Retinal pigment epithelial cell (primary cell): ENCODE data around the gene RXRA.

Source experiments
- DNase-seq: peaks from one replicate; pipeline ENCODE4 v3.0.0-alpha.2; 2010; ENCODE audit warnings: low read depth
- H3K4me3 ChIP-seq: 2 replicates; pipeline ENCODE4 v1.5.1; 2011; ENCODE audit warnings: mild to moderate bottlenecking, low read length, control low read depth, moderate library complexity
- TF ChIP-seq, protein P1 (sequence below): conservative IDR thresholded peaks from 2 replicates; pipeline ENCODE4 v1.5.1; 2011; ENCODE audit warnings: low read depth, low read length, control low read depth, inconsistent platforms

The RXRA gene

GRCh38 chr9:134284273-134284672 lies 42.0 kb upstream of the RXRA start:
- no peak overlapping the region for H3K4me3 ChIP-seq
- DNase-seq: no peak

DNA sequence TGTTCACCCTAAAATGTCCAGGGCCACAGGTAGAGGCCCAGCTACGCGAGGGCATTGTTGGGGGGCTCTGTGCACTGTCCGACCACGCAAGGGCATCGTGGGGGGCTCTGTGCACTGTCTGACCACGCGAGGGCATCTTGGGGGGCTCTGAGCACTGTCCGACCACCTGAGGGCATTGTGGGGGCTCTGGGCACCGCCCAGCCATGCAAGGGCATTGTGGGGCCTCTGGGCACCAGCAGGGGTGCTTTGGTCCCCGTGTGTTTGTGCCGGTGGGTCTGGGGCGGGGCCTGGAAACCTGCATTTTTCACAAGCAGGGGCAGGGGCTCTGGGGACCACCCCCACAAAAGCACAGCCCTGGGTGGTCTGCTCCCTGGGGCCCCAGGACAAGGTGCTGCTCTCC lies 41.5 kb upstream of the RXRA start:
- DNase-seq: no peak
- TF ChIP-seq, protein P1, sequence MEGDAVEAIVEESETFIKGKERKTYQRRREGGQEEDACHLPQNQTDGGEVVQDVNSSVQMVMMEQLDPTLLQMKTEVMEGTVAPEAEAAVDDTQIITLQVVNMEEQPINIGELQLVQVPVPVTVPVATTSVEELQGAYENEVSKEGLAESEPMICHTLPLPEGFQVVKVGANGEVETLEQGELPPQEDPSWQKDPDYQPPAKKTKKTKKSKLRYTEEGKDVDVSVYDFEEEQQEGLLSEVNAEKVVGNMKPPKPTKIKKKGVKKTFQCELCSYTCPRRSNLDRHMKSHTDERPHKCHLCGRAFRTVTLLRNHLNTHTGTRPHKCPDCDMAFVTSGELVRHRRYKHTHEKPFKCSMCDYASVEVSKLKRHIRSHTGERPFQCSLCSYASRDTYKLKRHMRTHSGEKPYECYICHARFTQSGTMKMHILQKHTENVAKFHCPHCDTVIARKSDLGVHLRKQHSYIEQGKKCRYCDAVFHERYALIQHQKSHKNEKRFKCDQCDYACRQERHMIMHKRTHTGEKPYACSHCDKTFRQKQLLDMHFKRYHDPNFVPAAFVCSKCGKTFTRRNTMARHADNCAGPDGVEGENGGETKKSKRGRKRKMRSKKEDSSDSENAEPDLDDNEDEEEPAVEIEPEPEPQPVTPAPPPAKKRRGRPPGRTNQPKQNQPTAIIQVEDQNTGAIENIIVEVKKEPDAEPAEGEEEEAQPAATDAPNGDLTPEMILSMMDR: no peak
- no peak overlapping the region for H3K4me3 ChIP-seq

More at GRCh38 chr9:134284273-134284672, 42.0 kb upstream of the RXRA start:
- TF ChIP-seq, protein P1: no peak

GRCh38 chr9:134285215-134285845 lies 40.9 kb upstream of the RXRA start:
- no peak for DNase-seq
- TF ChIP-seq, protein P1: no peak
- H3K4me3 ChIP-seq: no peak overlapping the region

- no peak for DNase-seq
- TF ChIP-seq, protein P1: no peak
- H3K4me3 ChIP-seq: no peak overlapping the region
These were observed 39.6 kb upstream of the RXRA start for GRCh38 chr9:134286471-134287245.

DNA sequence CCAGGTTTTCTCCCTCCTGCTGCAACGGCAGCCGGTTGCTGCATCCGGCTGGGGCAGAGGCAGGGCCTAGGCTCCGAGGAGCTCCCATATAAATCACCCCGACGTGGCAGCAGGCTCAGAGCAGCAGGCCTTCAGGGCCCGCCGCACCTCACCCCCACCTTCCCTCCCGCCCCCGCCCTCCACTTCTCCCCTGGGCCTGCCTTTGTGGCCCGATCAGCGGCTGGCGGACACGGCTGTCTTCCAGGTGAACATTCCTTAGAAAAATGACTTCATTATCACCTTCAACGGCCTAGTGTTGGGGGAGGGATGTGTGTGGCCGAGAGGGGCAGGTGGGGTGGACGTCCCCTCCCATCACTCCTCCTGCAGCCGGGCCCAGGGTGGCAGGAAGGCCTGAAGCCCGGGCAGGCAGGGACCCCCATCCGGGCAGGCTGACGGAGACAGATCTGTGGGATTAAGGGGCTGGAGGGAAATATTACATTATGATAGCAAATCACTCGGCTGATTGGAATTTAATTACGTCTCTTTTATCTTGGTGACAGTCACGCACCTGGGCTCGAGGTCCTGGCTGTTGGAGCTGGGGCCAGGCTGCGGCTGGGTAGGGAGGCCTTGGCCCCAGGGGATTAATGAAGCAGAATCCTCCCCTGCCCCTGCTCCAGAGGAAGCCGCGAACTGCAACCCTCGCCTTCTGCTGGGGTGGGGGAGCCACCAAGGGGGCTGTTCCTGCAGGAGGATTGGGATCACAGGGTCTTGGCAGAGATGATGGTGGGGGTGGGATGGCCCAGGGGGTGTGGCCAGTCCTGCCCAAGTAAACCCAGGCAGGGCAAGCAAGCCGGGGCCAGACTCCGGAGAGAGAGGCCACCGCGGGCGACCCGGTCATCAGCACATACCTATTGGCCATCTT lies 38.4 kb upstream of the RXRA start:
- no peak overlapping the region for H3K4me3 ChIP-seq
- TF ChIP-seq, protein P1: no peak
- no peak for DNase-seq

- no peak overlapping the region for H3K4me3 ChIP-seq
- TF ChIP-seq, protein P1: no peak
These were observed 37.5 kb upstream of the RXRA start for GRCh38 chr9:134288746-134289145.

More at GRCh38 chr9:134288746-134289145, 37.5 kb upstream of the RXRA start:
- DNase-seq: no peak
